ENCODE measurements around the gene MSH5. TPM values are rescaled to one million over a fixed set of nuclear protein-coding genes. Genes with fewer than 3 reads are reported as not detected.
A peak's percentile ranks its signal among the peaks of the same experiment; 100 is the strongest.

Gene MSH5
- total and polyA plus RNA-seq, 9 of the 15 experiments (the other 6 are each of a cell fraction or from before 2014, with no cell fraction given) = 12.5 to 104 (median 46.6) TPM

- TF ChIP-seq RREB1 (CRISPR knock-in tag; IDR thresholded peaks at IDR 0.05) (no peak), NKRF (IDR thresholded peaks at IDR 0.05; ENCODE audit: borderline replicate concordance) (peak; percentile 55; the same call in 1 of the 2 replicates), MEF2D (tag; conservative IDR thresholded peaks at IDR 0.05; ENCODE audit: low read depth) (peak; percentile 18; the same call in 1 of the 2 replicates), HDAC3 (IDR thresholded peaks at IDR 0.05; ENCODE audit: borderline replicate concordance, partially characterized antibody) (no peak), RBM39 (optimal IDR thresholded peaks at IDR 0.05; ENCODE audit: low read depth, low read length) (peak; percentile 29), ZNF280B (CRISPR knock-in tag; IDR thresholded peaks at IDR 0.05) (peak; percentile 66; the same call in 1 of the 2 replicates), TAF7 (tag; IDR thresholded peaks at IDR 0.05) (no peak), ZNF695 (CRISPR knock-in tag; IDR thresholded peaks at IDR 0.05) (no peak), NR1H2 (CRISPR knock-in tag; IDR thresholded peaks at IDR 0.05) (0 out of 2 replicates have a peak, but pooled peaks have one; percentile 78)
- TF ChIP-seq, protein P1, sequence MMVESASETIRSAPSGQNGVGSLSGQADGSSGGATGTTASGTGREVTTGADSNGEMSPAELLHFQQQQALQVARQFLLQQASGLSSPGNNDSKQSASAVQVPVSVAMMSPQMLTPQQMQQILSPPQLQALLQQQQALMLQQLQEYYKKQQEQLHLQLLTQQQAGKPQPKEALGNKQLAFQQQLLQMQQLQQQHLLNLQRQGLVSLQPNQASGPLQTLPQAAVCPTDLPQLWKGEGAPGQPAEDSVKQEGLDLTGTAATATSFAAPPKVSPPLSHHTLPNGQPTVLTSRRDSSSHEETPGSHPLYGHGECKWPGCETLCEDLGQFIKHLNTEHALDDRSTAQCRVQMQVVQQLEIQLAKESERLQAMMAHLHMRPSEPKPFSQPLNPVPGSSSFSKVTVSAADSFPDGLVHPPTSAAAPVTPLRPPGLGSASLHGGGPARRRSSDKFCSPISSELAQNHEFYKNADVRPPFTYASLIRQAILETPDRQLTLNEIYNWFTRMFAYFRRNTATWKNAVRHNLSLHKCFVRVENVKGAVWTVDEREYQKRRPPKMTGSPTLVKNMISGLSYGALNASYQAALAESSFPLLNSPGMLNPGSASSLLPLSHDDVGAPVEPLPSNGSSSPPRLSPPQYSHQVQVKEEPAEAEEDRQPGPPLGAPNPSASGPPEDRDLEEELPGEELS (CRISPR knock-in tag; IDR thresholded peaks at IDR 0.05; ENCODE audit: borderline replicate concordance) = peak; percentile 13; the same call in 1 of the 2 replicates
- TF ChIP-seq, protein P2, sequence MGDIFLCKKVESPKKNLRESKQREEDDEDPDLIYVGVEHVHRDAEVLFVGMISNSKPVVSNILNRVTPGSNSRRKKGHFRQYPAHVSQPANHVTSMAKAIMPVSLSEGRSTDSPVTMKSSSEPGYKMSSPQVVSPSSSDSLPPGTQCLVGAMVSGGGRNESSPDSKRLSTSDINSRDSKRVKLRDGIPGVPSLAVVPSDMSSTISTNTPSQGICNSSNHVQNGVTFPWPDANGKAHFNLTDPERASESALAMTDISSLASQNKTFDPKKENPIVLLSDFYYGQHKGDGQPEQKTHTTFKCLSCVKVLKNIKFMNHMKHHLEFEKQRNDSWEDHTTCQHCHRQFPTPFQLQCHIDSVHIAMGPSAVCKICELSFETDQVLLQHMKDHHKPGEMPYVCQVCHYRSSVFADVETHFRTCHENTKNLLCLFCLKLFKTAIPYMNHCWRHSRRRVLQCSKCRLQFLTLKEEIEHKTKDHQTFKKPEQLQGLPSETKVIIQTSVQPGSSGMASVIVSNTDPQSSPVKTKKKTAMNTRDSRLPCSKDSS (IDR thresholded peaks at IDR 0.05; ENCODE audit: low read depth, partially characterized antibody) = peak; percentile 35
Measured at GRCh38 chr6:31737315-31737990, 2.4 kb upstream of the MSH5 start (continued).
